Large intestine (tissue), 3 donors: ENCODE data around the gene ARL5C. TPM values are rescaled to one million over a fixed set of nuclear protein-coding genes. Genes with fewer than 3 reads are reported as not detected.
A peak's percentile ranks its signal among the peaks of the same experiment; 100 is the strongest.
"Not testable (repeated sequence)": the region's sequence is repeated elsewhere in the genome, so short reads cannot be mapped to it uniquely, and the experiment has no call there.

ENCODE experiments used
- DNase-seq, 2 donors: peaks; one replicate each; pipeline versions ENCODE4 v3.0.0 to v3.0.0-alpha.2; 2013
- H3K27ac ChIP-seq: one replicate; pipeline ENCODE4 v1.5.1; 2013; ENCODE audit warnings: low read length
- H3K27me3 ChIP-seq: 2 replicates; pipeline ENCODE4 v1.6.1; 2013; ENCODE audit warnings: low read length; ENCODE audit not compliant: control insufficient read depth, insufficient read depth
- H3K36me3 ChIP-seq: 2 replicates; pipeline ENCODE4 v1.6.1; 2013; ENCODE audit warnings: low read length; ENCODE audit not compliant: control insufficient read depth, insufficient read depth
- H3K4me1 ChIP-seq: one replicate; pipeline ENCODE4 v1.6.1; 2013; ENCODE audit warnings: low read length; ENCODE audit not compliant: control insufficient read depth, insufficient read depth
- H3K4me3 ChIP-seq: one replicate; pipeline ENCODE4 v1.5.1; 2013; ENCODE audit warnings: low read length
- H3K9me3 ChIP-seq: one replicate; pipeline ENCODE4 v1.6.1; 2013; ENCODE audit warnings: mild to moderate bottlenecking, low read depth, low read length, moderate library complexity; ENCODE audit not compliant: control insufficient read depth
- WGBS: methylation state at CpG from one replicate; pipeline ENCODE4 v1.1.5; 2013; ENCODE audit warnings: low lambda C conversion rate; ENCODE audit not compliant: insufficient coverage; 5-methylcytosine and 5-hydroxymethylcytosine counted together
- polyA plus RNA-seq: library from polyadenylated mRNA; unstranded; fragments of 120-200 nt; gene quantifications from one replicate; pipeline ENCODE4 v1.2.1, GENCODE V29; 2013

ARL5C gene
- polyA plus RNA-seq, 1 donor = not detected

DNA sequence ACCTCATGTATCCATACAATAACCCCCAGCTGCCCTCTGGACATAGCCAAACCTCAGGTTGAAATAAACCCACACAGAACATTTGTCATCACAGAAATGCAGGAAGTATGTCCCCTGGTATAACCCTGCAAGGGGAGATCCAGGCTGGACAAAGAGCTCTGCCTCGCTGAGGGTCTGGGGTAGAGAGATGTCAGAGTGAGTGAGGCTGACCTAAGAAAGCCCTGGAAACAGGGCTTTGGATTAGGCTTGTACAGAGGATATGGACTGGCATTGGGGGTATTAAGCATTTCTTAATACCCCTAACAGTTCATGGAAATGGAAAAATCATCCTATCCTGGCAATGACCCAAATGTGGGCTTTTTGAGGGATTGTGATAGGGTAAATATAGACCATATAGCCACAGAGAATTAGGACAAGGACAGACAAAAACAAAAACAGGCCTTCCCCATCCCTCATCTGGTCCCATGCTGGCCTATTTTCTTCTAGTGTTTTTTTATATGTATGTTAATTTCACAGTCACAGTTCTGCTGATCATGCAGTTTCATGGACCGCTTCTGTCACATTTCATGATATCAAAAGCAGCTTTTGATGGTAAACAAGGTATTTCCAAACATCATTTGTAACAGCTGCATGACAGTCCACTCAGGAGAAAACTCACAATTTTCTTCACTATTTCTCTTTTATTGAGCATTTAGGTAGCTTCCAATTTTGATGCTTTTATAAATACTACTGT, 40.7 kb downstream of the ARL5C start:
- no peak overlapping the region for H3K27ac ChIP-seq
- H3K27me3 ChIP-seq = peaks cover 3% of the 10 kb centered on the region
- DNase-seq = no peak
- H3K36me3 ChIP-seq = no peaks in the 10 kb centered on the region
- no peak overlapping the region for H3K4me3 ChIP-seq
- no peaks in the 10 kb centered on the region for H3K9me3 ChIP-seq
- 100% methylated on average over 1 of the region's 2 CpGs for WGBS
- no peaks in the 10 kb centered on the region for H3K4me1 ChIP-seq

DNA sequence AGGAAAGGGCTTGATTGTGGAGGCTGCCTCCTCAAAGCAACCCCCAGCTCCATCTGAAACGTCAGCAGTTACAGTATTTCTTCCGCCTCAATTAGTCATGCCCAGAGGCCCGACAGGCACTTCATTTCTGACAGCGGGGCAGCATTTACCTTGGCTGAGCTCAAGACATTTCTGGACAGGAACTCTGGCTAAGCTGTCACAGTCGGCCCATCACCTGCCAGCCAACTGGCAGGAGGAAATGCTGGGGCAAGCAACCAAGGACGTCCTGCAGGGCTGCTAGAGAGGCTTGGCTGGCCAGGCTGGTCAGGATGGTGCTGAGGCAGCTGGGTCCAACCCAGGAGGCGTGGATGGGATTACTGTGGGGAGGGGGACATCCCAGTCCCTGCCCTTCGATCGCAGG, 42.3 kb downstream of the ARL5C start:
- Histone ChIP-seq H3K36me3 (no peaks in the 10 kb centered on the region), H3K27me3 (peaks cover 3% of the 10 kb centered on the region), H3K27ac (no peak overlapping the region), H3K4me1 (no peaks in the 10 kb centered on the region), H3K9me3 (no peaks in the 10 kb centered on the region), H3K4me3 (no peak overlapping the region)
- no CpG with 5 or more reads among the region's 9 CpGs for WGBS
- no peak for DNase-seq

DNA sequence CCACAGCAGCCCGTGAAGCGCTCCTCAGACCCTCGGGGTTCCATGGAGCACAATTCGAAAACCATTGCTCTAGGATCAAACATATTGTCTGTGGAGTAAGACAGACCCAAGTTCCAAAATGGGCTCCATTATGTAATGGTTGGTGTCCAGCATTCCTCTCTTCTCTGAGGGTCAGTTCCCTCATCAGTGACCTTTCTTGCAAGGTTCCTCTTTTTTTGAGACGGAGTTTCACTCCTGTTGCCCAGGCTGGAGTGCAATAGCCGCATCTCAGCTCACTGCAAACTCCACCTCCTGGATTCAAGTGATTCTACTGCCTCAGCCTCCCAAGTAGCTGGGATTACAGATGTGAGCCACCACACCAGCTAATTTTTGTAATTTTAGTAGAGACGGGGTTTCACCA, 43.0 kb downstream of the ARL5C start:
- no CpG with 5 or more reads among the region's 7 CpGs for WGBS
- H3K27ac ChIP-seq = no peak overlapping the region
- H3K27me3 ChIP-seq = peaks cover 3% of the 10 kb centered on the region
- H3K4me1 ChIP-seq = no peaks in the 10 kb centered on the region
- H3K9me3 ChIP-seq = no peaks in the 10 kb centered on the region
- no peak overlapping the region for H3K4me3 ChIP-seq
- no peak for DNase-seq
- no peaks in the 10 kb centered on the region for H3K36me3 ChIP-seq

- not testable (repeated sequence) for H3K36me3 ChIP-seq, H3K27ac ChIP-seq, H3K9me3 ChIP-seq, DNase-seq, H3K4me1 ChIP-seq, H3K4me3 ChIP-seq, H3K27me3 ChIP-seq
- no CpG with 5 or more reads among the region's 10 CpGs for WGBS
Measured at GRCh38 chr17:39121919-39122318, 44.0 kb downstream of the ARL5C start.

DNA sequence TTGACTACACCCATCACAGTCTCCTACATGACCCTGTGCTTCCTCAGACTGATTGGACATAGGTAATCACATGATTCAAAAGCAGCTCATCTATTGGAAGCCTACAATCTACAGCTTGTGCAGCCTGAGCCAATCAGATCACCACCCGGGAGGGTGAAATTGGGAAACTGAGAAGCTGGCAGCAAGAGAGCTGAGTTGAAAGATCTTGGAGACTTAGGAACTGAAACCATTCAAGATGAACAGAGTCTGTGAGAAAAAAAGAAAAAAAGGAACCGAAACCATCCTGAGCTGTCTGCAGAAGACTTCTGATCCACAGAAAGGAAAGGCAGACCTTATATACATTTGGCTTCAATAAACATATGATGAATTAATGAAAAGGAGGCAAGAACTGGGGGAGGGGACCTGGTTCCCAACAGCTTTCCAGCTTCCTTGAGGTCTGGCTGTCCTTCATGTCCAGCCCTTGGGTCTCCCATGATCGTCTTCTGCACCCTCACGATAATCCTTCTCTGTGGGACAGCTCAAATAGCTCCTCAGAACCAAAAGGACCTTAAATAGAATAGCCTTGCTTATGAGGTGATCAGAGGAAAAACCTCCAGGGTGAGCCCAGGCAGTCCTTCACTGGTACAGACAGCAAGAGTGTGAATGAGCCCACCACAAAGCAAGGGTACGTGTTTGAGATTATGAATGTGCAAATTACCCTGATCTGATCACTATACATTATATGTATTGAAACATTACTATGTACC, 47.1 kb downstream of the ARL5C start:
- Histone ChIP-seq H3K36me3 (no peaks in the 10 kb centered on the region), H3K4me1 (peaks cover 8% of the 10 kb centered on the region), H3K4me3 (no peak overlapping the region), H3K27me3 (peaks cover 12% of the 10 kb centered on the region), H3K27ac (no peak overlapping the region), H3K9me3 (no peaks in the 10 kb centered on the region)
- no CpG with 5 or more reads among the region's 5 CpGs for WGBS
- DNase-seq = no peak

- H3K4me1 ChIP-seq = peaks cover 8% of the 10 kb centered on the region
- peaks cover 13% of the 10 kb centered on the region for H3K27me3 ChIP-seq
- H3K27ac ChIP-seq = no peak overlapping the region
- DNase-seq = no peak
- no peak overlapping the region for H3K4me3 ChIP-seq
- no CpG with 5 or more reads among the region's 3 CpGs for WGBS
- H3K36me3 ChIP-seq = no peaks in the 10 kb centered on the region
- H3K9me3 ChIP-seq = no peaks in the 10 kb centered on the region
Measured at GRCh38 chr17:39116224-39116623, 49.7 kb downstream of the ARL5C start.

DNA sequence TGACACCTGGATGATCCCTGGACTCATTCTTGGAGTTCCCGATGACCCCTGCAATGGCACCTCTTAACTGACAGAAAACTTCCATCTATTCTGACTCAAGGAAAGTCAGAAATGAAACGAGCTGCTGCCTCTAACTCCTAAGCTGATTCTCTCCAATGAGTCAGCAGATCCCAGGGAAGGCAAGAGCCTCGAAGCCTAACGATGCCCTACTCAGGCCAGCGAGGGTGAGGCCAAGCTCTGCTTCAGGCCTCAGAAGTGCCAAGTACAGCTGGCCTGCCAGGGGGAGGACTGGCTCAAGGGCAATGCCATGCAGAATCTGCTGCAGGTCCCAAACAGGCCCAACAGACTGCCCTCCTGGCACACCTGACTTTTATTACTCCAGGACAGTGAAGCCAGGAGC, 50.8 kb downstream of the ARL5C start:
- no CpG with 5 or more reads among the region's 5 CpGs for WGBS
- Histone ChIP-seq H3K27ac (peak overlapping the region; percentile 10), H3K4me3 (no peak overlapping the region), H3K4me1 (peaks cover 8% of the 10 kb centered on the region), H3K36me3 (no peaks in the 10 kb centered on the region), H3K9me3 (no peaks in the 10 kb centered on the region), H3K27me3 (peaks cover 16% of the 10 kb centered on the region)
- no peak for DNase-seq

GRCh38 chr17:39114723-39115122, 51.2 kb downstream of the ARL5C start:
- H3K27me3 ChIP-seq = peaks cover 16% of the 10 kb centered on the region
- no CpG with 5 or more reads among the region's 14 CpGs for WGBS
- H3K4me3 ChIP-seq = no peak overlapping the region
- no peak overlapping the region for H3K27ac ChIP-seq
- DNase-seq = no peak
- no peaks in the 10 kb centered on the region for H3K36me3 ChIP-seq
- H3K9me3 ChIP-seq = no peaks in the 10 kb centered on the region
- H3K4me1 ChIP-seq = peaks cover 8% of the 10 kb centered on the region

DNA sequence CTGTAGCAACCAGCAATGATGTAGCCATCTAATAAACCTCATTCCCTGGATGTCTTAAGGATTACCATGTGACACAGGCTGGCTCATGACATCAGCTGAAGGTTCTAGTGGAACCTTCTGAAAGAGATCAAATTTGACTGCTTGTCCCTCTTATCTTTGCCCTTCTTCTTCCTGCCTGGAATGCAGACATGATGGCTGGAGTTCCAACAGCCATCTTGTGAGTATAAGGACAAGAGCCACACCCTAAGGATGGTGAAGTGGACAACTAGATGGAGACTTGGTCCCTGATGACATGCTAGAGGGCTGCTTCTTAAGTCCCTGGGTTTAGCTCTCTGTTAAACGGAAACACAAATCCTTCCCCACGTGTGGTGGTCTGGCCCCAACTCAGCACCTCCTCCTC, 52.1 kb downstream of the ARL5C start:
- WGBS = no CpG with 5 or more reads among the region's 2 CpGs
- Histone ChIP-seq H3K27ac (no peak overlapping the region), H3K4me1 (peaks cover 8% of the 10 kb centered on the region), H3K4me3 (no peak overlapping the region), H3K27me3 (peaks cover 16% of the 10 kb centered on the region), H3K9me3 (no peaks in the 10 kb centered on the region), H3K36me3 (no peaks in the 10 kb centered on the region)
- no peak for DNase-seq

DNA sequence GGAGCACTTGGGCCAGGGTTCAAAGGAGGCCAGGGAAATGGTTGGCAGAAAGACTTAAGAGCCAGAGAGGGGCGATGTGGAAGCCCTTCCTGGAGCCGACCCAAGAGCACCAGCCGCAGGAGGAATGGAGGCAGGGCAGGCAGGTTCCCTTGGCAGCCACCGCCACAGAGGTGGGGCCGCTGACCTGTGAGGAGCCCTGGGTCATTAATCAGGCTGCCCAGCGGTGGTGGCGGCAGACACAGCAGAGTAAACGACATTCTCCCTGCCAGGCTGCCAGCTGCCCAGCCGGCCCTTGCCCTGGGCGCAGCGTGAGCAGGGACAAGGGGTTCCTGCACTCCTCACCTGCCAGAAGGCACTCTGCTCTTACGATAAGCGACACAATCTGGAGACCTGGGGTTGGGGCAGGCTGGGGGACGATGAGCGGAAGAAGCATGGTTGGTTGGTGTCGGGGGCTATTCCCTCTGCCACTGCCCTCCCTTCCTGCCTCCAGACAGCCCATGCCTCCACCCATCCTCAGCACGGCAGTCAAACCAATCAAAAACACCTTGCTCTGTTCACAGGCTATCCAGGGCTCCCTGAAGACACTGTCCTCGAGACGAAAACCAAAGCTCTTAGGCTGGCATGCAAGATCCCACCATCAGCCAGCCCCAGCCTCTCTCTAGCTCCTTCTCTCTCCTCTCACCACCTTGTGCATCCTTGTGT, 55.4 kb downstream of the ARL5C start:
- DNase-seq = no peak
- H3K9me3 ChIP-seq = no peaks in the 10 kb centered on the region
- H3K27me3 ChIP-seq = peaks cover 10% of the 10 kb centered on the region
- H3K4me3 ChIP-seq = no peak overlapping the region
- H3K36me3 ChIP-seq = no peaks in the 10 kb centered on the region
- H3K4me1 ChIP-seq = peaks cover 8% of the 10 kb centered on the region
- WGBS = no CpG with 5 or more reads among the region's 19 CpGs
- no peak overlapping the region for H3K27ac ChIP-seq
